Motor neuron (in vitro differentiated cells): ENCODE measurements around the gene CELF2. TPM values are rescaled to one million over a fixed set of nuclear protein-coding genes. Genes with fewer than 3 reads are reported as not detected.

Experiments
- ATAC-seq, 8 experiments: fragments of 200-7000 bp; cut with Tn5 transposase; replicated peaks in 6 of 8; 2 replicates each; pipeline ENCODE4 v1.8.0; 2021; ENCODE audit warnings: mild to moderate bottlenecking in 8 of 8, moderate library complexity in 8 of 8
- H3K27ac ChIP-seq, 2 donors: fragments of 250-450 bp; sonication (Bioruptor Pico); 2 replicates each; pipeline ENCODE4 v1.9.0; 2021; ENCODE audit warnings: antibody characterized with exemption in 2 of 2, mild to moderate bottlenecking in 2 of 2, moderate library complexity in 1 of 2
- H3K4me1 ChIP-seq, 2 donors: fragments of 250-450 bp; sonication (Bioruptor Pico); replicated peaks in 1 of 2; 2 replicates each; pipeline ENCODE4 v1.6.1; 2021; ENCODE audit warnings: antibody characterized with exemption in 2 of 2, mild to moderate bottlenecking in 2 of 2, moderate library complexity in 1 of 2
- H3K4me3 ChIP-seq, 5 donors: fragments of 250-450 bp; sonication (Bioruptor Pico); 2 replicates each; pipeline ENCODE4 v1.9.0; 2021; ENCODE audit warnings: antibody characterized with exemption in 5 of 5, mild to moderate bottlenecking in 5 of 5, moderate library complexity in 4 of 5
- WGBS, 10 experiments: fragments of 450-650 bp; shearing (Covaris generic); methylation state at CpG; one replicate each; pipeline ENCODE4 v1.0.0; 2022; 5-methylcytosine and 5-hydroxymethylcytosine counted together
- in situ Hi-C, 9 experiments: fragments of 400-800 bp; cut with MboI; loops; one replicate each; pipeline ENCODE4 v1.15.0; 2021; ENCODE audit warnings: low sequenced_read_pairs in 9 of 9, low pct_unique_long_range_greater_than_20kb in 2 of 9; ENCODE audit not compliant: unreplicated experiment in 9 of 9
- total RNA-seq, 8 experiments: library from RNA; unstranded; fragments of 300-600 nt; gene quantifications; 2 replicates each; pipeline versions ENCODE4 v1.2.3 to v1.2.4, GENCODE V29; 2022

CELF2 gene
- total RNA-seq, 8 experiments from 2014 or later: 10.4 to 60.9 (median 15.6) TPM

DNA sequence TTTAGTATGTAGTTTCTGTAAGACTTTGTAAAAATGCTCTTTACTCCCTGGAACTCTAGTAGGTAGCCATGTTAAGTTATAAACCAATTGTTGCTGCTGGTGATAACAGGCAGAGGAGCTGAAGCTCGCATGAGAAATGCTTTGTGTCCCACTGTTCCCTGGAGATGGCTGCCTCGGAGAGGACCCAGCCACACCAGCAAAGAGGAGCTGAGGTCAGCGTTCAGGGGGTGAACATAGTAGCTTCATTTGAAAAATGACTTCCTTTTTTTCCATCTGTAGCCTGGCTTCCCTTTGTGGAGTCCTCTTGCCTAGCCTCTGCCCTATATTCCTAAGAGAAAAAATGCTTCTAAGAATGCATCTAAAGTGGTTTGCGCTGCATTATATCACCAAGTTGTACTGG lies 20.3 kb downstream of the CELF2 start:
- 36 to 100% (median 74%) methylated on average over 1 to 4 of the region's 4 CpGs; no CpG with 5 or more reads in 4 of the 10 experiments for WGBS, 10 experiments
- ATAC-seq: peak in 5 of 8 experiments; percentile 47 to 71 (median 60)
- in situ Hi-C loops: loop anchor here in 1 of 9 experiments (25.0 kb wide), 1 partner anchor 1701 kb away; no protein-coding TSS in a partner anchor
- H3K27ac ChIP-seq: no peak overlapping the region
- H3K4me1 ChIP-seq: peaks cover 11 to 14% of the 10 kb centered on the region in 2 donors
- no peak overlapping the region for H3K4me3 ChIP-seq

DNA sequence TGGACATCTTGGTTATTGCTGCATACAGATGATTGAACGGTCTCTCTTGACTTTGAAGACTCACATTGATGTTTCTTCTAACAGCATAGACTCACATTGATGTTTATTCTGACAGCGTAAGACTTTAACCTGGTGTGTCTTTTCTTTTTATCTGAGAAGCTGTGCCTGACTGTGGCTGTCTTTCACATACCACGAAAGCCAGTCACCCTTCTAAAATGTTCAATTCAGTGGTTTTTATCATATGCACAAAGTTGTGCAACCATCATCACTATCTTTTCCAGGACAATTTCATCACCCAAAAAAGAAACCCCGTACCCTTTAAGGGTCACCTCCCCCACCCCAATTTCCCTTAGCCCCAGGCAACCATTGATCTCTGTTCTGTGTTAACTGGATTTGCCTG lies 24.7 kb downstream of the CELF2 start:
- in situ Hi-C loops: loop anchor here in 1 of 9 experiments (25.0 kb wide), 1 partner anchor 1705 kb away; no protein-coding TSS in a partner anchor
- Histone ChIP-seq H3K4me1 (peaks cover 0 to 9% of the 10 kb centered on the region in 2 donors), H3K4me3 (no peak overlapping the region), H3K27ac (no peak overlapping the region)
- WGBS, 10 experiments: 50 to 100% (median 83%) methylated on average over 1 to 3 of the region's 4 CpGs; no CpG with 5 or more reads in 3 of the 10 experiments
- no peak for ATAC-seq

DNA sequence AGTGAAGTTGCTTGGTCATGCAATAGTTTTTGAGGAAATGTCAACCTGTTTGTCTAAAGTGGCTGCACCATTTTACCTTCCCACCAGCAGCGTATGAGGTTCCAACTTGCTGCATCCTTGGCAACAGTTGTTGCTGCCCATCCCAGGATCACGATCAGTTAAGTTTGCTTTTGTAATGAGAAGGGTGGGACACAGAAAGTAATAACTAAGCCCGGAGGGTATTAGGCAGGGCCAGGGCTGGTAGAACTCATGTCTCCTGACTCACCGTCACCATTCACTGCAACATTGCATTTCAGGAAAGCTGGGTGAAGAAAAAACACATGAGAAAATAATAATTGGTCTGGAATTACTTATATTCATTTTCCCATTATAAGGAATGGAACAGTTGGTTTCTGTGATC lies 25.4 kb downstream of the CELF2 start:
- no peak overlapping the region for H3K4me3 ChIP-seq
- H3K4me1 ChIP-seq: peaks cover 2 to 6% of the 10 kb centered on the region in 2 donors
- 0 to 94% (median 57%) methylated on average over 1 to 4 of the region's 4 CpGs; no CpG with 5 or more reads in 2 of the 10 experiments for WGBS, 10 experiments
- peak in 3 of 8 experiments; percentile 73 to 94 (median 88) for ATAC-seq
- no peak overlapping the region for H3K27ac ChIP-seq
- in situ Hi-C loops: loop anchor here in 1 of 9 experiments (25.0 kb wide), 1 partner anchor 1706 kb away; no protein-coding TSS in a partner anchor

DNA sequence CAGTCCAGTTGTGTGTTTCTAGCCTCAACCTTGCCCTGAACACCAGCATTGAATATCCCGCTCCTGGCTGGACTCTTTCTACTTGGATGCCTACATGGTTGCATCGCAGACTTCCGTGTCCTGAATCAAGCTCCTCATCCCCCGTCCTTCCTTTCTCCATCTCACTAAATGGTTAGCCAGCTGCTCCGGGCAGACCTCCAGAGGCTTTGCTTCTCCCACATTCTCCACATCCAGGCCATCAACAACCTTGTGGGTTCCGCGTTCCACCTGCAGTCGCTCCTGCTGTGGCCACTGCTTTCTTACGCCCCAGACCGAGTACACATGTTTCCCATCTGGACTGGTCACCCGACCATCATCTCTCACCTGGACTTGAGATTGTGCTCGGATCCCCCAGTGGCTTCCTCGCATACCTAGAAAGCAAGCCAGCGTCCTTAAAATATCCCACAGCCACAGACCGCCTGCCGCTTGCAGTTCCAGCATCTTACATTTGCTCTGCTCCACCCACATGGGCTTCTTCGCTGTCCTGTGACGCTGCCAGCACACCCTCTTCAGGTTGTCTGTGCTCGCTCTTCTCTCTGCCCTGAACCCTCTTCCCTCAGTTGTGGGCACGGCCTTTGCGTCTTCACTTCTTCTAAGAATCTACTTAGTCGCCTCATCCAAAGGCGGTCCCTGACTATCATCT lies 25.9 kb downstream of the CELF2 start:
- Histone ChIP-seq H3K27ac (no peak overlapping the region), H3K4me3 (no peak overlapping the region), H3K4me1 (peaks cover 2 to 5% of the 10 kb centered on the region in 2 donors)
- ATAC-seq: peak in 1 of 8 experiments; percentile 41
- in situ Hi-C loops: loop anchor here in 1 of 9 experiments (25.0 kb wide), 1 partner anchor 1706 kb away; no protein-coding TSS in a partner anchor
- WGBS, 10 experiments: 75 to 100% (median 94%) methylated on average over 1 to 16 of the region's 23 CpGs; no CpG with 5 or more reads in 1 of the 10 experiments

DNA sequence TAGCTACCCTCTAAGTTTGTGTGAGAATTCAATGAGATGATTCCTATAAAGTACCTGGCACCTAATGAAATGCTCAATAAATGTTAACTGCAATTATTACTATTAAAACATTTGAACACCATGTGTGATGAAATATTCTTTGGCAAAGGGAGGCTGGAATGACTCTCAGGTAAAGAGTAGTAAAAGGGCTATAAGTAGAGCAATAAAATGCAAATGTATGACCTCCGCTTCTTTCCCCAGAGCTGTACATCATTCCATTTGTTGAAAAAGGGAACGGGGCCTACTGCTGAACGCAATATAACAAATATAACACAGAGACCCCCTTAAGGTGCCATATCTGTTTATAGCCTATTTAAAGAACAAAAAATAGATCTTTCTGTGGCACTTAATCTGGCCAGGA lies 27.8 kb downstream of the CELF2 start:
- WGBS, 10 experiments: 66 to 100% (median 91%) methylated on average over 1 to 3 of the region's 3 CpGs
- Histone ChIP-seq H3K4me3 (no peak overlapping the region), H3K4me1 (peaks cover 2 to 12% of the 10 kb centered on the region in 2 donors), H3K27ac (no peak overlapping the region)
- in situ Hi-C loops: loop anchor here in 1 of 9 experiments (25.0 kb wide), 1 partner anchor 1708 kb away; no protein-coding TSS in a partner anchor
- ATAC-seq: no peak

DNA sequence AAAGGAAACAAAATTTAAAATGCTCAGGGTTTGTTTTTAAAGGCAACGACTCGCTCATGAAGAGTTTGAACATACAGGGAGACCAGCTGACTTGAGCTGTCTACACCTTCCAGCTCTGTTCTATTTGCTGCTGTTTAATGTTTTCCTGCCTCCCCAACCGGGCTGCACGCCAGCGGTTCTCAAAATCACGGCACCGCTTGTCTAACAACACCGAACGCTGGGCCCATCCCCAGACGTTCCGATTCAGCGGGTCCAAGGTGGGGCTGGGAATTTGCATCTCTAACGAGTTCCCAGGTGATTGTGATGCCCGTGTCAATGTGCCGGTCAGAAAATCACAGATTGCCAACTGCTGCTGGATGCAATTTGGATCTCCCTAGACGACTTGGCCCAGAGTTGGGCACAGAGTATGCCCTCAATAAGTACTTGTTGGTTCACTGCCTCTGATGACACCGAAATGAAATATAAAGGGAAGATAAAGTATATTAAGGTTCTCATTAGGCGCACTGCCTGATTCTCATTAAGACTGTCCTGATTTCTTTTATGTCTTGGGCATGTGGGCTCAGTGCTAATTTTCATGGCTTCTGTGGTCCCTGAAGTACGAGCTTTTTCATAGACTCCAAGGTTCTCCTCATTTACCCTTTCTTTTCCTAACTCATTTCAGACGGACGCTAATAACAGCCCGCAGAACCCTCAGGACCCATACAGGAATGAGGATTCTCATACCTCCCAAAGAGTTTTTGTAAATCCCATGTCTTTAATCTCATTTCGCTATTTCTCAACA lies 28.5 kb downstream of the CELF2 start:
- 3 to 100% (median 89%) methylated on average over 1 to 17 of the region's 23 CpGs for WGBS, 10 experiments
- in situ Hi-C loops: loop anchor here in 1 of 9 experiments (25.0 kb wide), 1 partner anchor 1709 kb away; no protein-coding TSS in a partner anchor
- Histone ChIP-seq H3K4me3 (no peak overlapping the region), H3K27ac (no peak overlapping the region), H3K4me1 (peaks cover 4 to 18% of the 10 kb centered on the region in 2 donors)
- no peak for ATAC-seq

DNA sequence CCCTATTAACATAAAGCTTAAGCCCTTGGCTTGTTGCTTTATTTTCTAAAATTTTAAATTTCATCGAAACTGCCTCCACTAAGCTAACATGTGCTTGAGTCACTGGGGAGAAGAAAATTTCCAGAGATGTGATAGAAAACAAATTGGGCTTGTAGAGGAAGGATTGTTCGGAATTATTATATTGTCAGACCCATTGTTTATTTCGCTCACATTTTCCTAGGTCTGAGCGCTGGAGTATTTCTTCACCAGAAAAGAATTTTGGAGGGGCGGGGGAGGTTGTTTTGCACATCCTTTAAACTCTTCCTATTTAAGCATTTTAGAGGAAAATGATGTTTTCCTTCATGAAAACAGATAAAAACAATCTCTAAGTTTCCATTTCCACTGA lies 29.1 kb downstream of the CELF2 start:
- H3K4me3 ChIP-seq: no peak overlapping the region
- WGBS, 10 experiments: 0 to 98% (median 79%) methylated on average over 1 to 5 of the region's 5 CpGs; no CpG with 5 or more reads in 2 of the 10 experiments
- in situ Hi-C loops: loop anchor here in 1 of 9 experiments (25.0 kb wide), 1 partner anchor 1709 kb away; no protein-coding TSS in a partner anchor
- H3K4me1 ChIP-seq: peaks cover 4 to 18% of the 10 kb centered on the region in 2 donors
- no peak for ATAC-seq
- H3K27ac ChIP-seq: no peak overlapping the region

DNA sequence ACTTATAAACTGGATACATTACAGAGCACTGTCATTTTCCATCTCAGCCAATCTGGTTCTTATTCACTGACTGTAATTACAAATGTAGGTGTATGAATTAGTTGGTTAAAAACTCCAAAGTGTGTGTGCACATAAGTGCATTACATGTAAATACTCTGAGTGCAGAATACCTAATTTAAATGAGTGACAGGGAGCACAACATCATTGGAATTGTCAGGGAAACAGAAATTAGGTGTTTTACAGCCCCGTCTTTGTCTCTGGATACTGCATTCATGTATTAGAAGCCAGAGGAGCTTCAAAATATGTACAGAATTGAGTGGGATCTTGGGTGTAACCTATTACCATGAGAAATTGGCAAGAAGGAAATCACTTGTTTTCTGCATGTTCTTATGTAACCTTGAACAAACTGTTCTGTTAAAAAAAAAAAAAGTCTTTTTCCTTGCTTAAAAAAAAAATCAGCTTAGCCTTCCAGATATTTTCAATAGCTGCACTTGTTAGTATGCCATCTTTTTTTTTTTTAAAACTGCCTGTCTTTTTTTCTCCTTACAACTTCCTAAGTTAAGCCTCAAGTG lies 31.1 kb downstream of the CELF2 start:
- H3K4me3 ChIP-seq: no peak overlapping the region
- 13 to 100% (median 83%) methylated on average over 1 of the region's 1 CpG; no CpG with 5 or more reads in 1 of the 10 experiments for WGBS, 10 experiments
- peaks cover 4 to 18% of the 10 kb centered on the region in 2 donors for H3K4me1 ChIP-seq
- in situ Hi-C loops: loop anchor here in 1 of 9 experiments (25.0 kb wide), 1 partner anchor 1711 kb away; no protein-coding TSS in a partner anchor
- no peak overlapping the region for H3K27ac ChIP-seq
- peak in 1 of 8 experiments; percentile 23 for ATAC-seq

DNA sequence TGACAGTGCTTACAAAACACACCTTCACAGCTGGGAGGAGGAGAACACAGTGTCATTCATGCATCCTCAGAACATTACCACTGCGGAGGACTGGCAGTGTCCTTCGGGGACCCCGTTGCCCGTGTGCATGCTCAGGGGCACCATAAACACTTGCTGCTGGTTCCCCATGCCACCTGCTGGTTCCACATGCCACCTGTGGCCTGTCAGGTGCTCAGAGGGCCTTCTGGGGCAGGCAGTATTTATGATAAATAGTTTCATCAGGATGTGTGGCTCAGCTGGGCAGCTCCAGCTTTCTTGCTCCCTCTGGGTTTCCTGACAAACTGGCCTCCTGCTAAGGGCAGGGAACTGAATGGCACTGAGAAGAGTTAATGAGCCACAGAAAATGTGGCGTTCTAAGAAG lies 32.1 kb downstream of the CELF2 start:
- in situ Hi-C loops: loop anchor here in 1 of 9 experiments (25.0 kb wide), 1 partner anchor 1713 kb away; no protein-coding TSS in a partner anchor
- ATAC-seq: no peak
- Histone ChIP-seq H3K4me1 (peaks cover 4 to 18% of the 10 kb centered on the region in 2 donors), H3K4me3 (no peak overlapping the region), H3K27ac (no peak overlapping the region)
- 60 to 83% (median 75%) methylated on average over 1 to 2 of the region's 5 CpGs; no CpG with 5 or more reads in 6 of the 10 experiments for WGBS, 10 experiments

DNA sequence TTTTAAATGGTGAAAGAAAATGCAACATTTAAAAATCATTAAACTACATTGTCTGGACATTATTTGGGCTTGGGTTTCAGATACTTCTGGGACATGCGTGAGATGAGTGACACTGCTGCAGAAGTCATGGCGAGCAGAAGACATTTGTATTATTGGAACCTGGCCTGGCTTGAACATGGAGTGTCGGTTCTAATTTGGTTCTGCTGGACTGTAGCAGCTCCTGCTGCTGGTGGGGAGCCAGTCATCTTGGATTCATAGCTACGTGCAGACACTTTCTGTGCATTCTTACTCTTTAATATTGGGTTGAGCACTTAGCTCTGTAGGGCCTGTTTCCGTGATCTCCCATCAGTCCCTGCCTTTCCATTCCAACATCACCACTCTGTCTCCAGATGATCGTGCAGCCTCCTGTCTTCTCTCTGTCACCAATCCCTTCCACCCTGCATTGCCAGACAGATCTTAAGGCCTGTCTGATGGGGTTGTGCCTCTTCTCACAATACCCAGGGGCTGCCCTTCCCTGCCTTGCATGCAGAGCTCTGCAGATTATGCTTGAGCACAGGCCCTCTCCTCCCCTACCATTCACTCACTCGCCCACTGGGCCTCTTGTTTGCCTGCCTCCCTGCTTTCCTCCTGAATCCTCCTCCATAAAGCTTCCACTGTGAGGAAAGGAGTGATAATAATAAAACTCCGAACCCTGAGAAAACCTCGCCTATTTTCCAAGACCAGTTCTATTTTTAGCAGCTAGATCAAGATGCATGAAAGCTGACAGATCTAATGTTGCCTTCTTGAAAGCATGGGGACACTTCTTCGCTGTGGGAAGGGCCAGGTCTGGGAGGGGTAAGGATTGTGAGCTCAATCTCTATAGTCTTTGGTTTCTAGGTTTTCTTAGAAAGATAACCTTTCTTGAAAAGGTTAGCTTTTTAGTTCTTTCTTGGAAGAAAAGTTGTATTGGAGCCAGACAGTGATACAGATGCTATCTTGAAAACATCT lies 32.9 kb downstream of the CELF2 start:
- Histone ChIP-seq H3K4me1 (peaks cover 4 to 18% of the 10 kb centered on the region in 2 donors), H3K27ac (peak overlapping the region in 1 of 2 donors; percentile 46), H3K4me3 (no peak overlapping the region)
- in situ Hi-C loops: no loop called here
- ATAC-seq: peak in 5 of 8 experiments; percentile 62 to 75 (median 64)
- 0 to 100% (median 87%) methylated on average over 1 to 7 of the region's 10 CpGs; no CpG with 5 or more reads in 1 of the 10 experiments for WGBS, 10 experiments

DNA sequence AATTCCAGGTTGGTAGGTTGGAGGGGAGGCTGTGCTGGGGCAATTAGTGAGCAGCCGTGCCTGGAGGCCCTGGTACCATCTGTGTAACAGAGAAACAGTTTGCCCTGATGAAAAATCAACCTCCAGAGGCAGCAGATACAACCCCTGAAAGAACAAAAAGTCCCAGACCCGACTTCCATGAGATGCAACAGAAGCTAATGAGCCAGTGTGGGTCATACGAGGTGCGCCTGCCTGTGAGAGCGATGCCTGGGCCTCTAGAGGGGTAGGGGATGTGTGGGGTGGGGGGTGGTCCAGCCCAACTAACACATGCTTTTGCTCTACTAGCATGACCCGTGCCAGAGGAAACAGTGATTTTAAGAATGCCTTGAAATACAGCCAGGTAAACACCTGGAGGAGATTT lies 39.3 kb downstream of the CELF2 start:
- ATAC-seq: peak in 1 of 8 experiments; percentile 21
- no peak overlapping the region for H3K27ac ChIP-seq
- no peak overlapping the region for H3K4me3 ChIP-seq
- H3K4me1 ChIP-seq: peaks cover 5 to 10% of the 10 kb centered on the region in 2 donors
- 100% methylated on average over 1 of the region's 6 CpGs; no CpG with 5 or more reads in 8 of the 10 experiments for WGBS, 10 experiments
- in situ Hi-C loops: no loop called here
